Pulmonary artery endothelial cell (primary cell): ENCODE measurements around the gene STKLD1. TPM values are rescaled to one million over a fixed set of nuclear protein-coding genes. Genes with fewer than 3 reads are reported as not detected.

Source experiments
- DNase-seq: peaks from one replicate; pipeline ENCODE4 v3.0.0-alpha.2; 2011; ENCODE audit warnings: low read depth, low spot score
- total RNA-seq: library from RNA; depleted of rRNA; stranded (reverse); fragments of >200 nt; gene quantifications from 2 replicates; pipeline ENCODE4 v1.2.3, GENCODE V29; 2014

STKLD1 gene
- total RNA-seq, 1 donor from 2014 or later: 0.46 TPM

- no peak for DNase-seq
These were observed 31.9 kb downstream of the STKLD1 start for GRCh38 chr9:133408042-133408441.

GRCh38 chr9:133415170-133415569 is 39.0 kb downstream of the STKLD1 start:
- DNase-seq: no peak

- peak; percentile 35 for DNase-seq
These were observed 41.6 kb downstream of the STKLD1 start, which contains the start of gene REXO4 for GRCh38 chr9:133417541-133418461. REXO4 (minus strand) TSS chr9:133418010; CDS start chr9:133417844, 166 bp downstream.

GRCh38 chr9:133419005-133419404 is 42.8 kb downstream of the STKLD1 start:
- DNase-seq: no peak

GRCh38 chr9:133420392-133420827 is 44.2 kb downstream of the STKLD1 start:
- DNase-seq: no peak

- DNase-seq: no peak
These were observed 45.7 kb downstream of the STKLD1 start, which contains the start of gene ADAMTS13 for GRCh38 chr9:133421615-133422542. ADAMTS13 (plus strand) TSS chr9:133422367; CDS start chr9:133422444, 77 bp downstream.

- no peak for DNase-seq
These were observed 47.0 kb downstream of the STKLD1 start for GRCh38 chr9:133423216-133423615.

GRCh38 chr9:133424187-133424586 is 48.0 kb downstream of the STKLD1 start:
- DNase-seq: no peak

- no peak for DNase-seq
These were observed 49.0 kb downstream of the STKLD1 start for GRCh38 chr9:133425049-133425632.

- no peak for DNase-seq
These were observed 49.8 kb downstream of the STKLD1 start for GRCh38 chr9:133426011-133426410.

- DNase-seq: no peak
These were observed 51.6 kb downstream of the STKLD1 start for GRCh38 chr9:133427658-133428348.

GRCh38 chr9:133428617-133429101 is 52.5 kb downstream of the STKLD1 start:
- DNase-seq: no peak

GRCh38 chr9:133429214-133429613 is 53.0 kb downstream of the STKLD1 start:
- no peak for DNase-seq

GRCh38 chr9:133429641-133430161 is 53.5 kb downstream of the STKLD1 start:
- no peak for DNase-seq

GRCh38 chr9:133430244-133430643 is 54.1 kb downstream of the STKLD1 start:
- no peak for DNase-seq

- no peak for DNase-seq
These were observed 57.2 kb downstream of the STKLD1 start for GRCh38 chr9:133433351-133433843.

- no peak for DNase-seq
These were observed 60.5 kb downstream of the STKLD1 start for GRCh38 chr9:133436681-133437080.

GRCh38 chr9:133437753-133438531 is 61.8 kb downstream of the STKLD1 start:
- DNase-seq: no peak

- DNase-seq: no peak
These were observed 63.2 kb downstream of the STKLD1 start for GRCh38 chr9:133439337-133439736.
